T-helper 2 cell treated with Interferon-gamma antibody and Interleukin-4, amounts not matched to agents 100 ng/mL and 5 ng/mL, for 36 hours (primary cell): ENCODE measurements around the gene LCE1E. TPM values are rescaled to one million over a fixed set of nuclear protein-coding genes. Genes with fewer than 3 reads are reported as not detected.

Experiments used
- intact Hi-C: fragments of 100-400 bp; cut with micrococcal nuclease; formaldehyde crosslinking; loops from one replicate; pipeline ENCODE4 v1.15.1; 2023
- total RNA-seq: library from RNA; stranded (reverse); gene quantifications from 2 replicates; pipeline ENCODE4 v1.2.3, GENCODE V29; 2022

The LCE1E gene
- total RNA-seq, 1 donor from 2014 or later, result not detected

- intact Hi-C loops, result no loop called here
These were observed 8.4 kb upstream of the LCE1E start for GRCh38 chr1:152777510-152778137.

GRCh38 chr1:152783095-152783494 is 3.0 kb upstream of the LCE1E start:
- intact Hi-C loops, result no loop called here

- intact Hi-C loops, result no loop called here
These were observed 9.6 kb downstream of the LCE1E start for GRCh38 chr1:152795686-152796085.

GRCh38 chr1:152796421-152796820 is 10.4 kb downstream of the LCE1E start, which contains the start of gene LCE1D:
LCE1D (plus strand) TSS chr1:152796721; CDS start chr1:152797795, 1,074 bp downstream.
- intact Hi-C loops, result no loop called here

GRCh38 chr1:152801333-152801732 is 15.3 kb downstream of the LCE1E start:
- intact Hi-C loops, result no loop called here

GRCh38 chr1:152806576-152806975 is 20.5 kb downstream of the LCE1E start, which contains the start of gene LCE1C:
LCE1C (minus strand) TSS chr1:152806651; CDS start chr1:152805478, 1,173 bp downstream.
- intact Hi-C loops, result no loop called here

GRCh38 chr1:152811050-152811449 is 25.0 kb downstream of the LCE1E start:
- intact Hi-C loops, result no loop called here

GRCh38 chr1:152811671-152812070 is 25.6 kb downstream of the LCE1E start, which contains the start of gene LCE1B:
LCE1B (plus strand) TSS chr1:152811971; CDS start chr1:152812447, 476 bp downstream.
- intact Hi-C loops, result no loop called here

- intact Hi-C loops, result no loop called here
These were observed 31.3 kb downstream of the LCE1E start for GRCh38 chr1:152817309-152817708.

GRCh38 chr1:152823294-152823693 is 37.2 kb downstream of the LCE1E start:
- intact Hi-C loops, result no loop called here

- intact Hi-C loops, result no loop called here
These were observed 38.9 kb downstream of the LCE1E start for GRCh38 chr1:152824964-152825363.

- intact Hi-C loops, result no loop called here
These were observed 41.1 kb downstream of the LCE1E start, which contains the start of gene LCE1A for GRCh38 chr1:152827173-152827572. LCE1A (plus strand) TSS chr1:152827473; CDS start chr1:152827473, 0 bp downstream.

GRCh38 chr1:152836870-152837269 is 50.8 kb downstream of the LCE1E start:
- intact Hi-C loops, result no loop called here

Other genes with a start within 250 kb of the LCE1E start
- not detected in 2 replicates for gene LCE3E, start 219.5 kb upstream of the LCE1E start, total RNA-seq
- not detected in 2 replicates for gene LCE3D, start 205.7 kb upstream of the LCE1E start, total RNA-seq
- not detected in 2 replicates for gene LCE3C, start 186.0 kb upstream of the LCE1E start, total RNA-seq
- not detected in 2 replicates for gene LCE3B, start 172.4 kb upstream of the LCE1E start, total RNA-seq
- gene LCE3A, start 163.2 kb upstream of the LCE1E start, total RNA-seq, result not detected in 2 replicates
- gene LCE2D, start 122.9 kb upstream of the LCE1E start, total RNA-seq, result not detected in 2 replicates
- not detected in 2 replicates for gene LCE2C, start 111.0 kb upstream of the LCE1E start, total RNA-seq
- gene LCE2B, start 100.1 kb upstream of the LCE1E start, total RNA-seq, result not detected in 2 replicates
- gene LCE2A, start 87.9 kb upstream of the LCE1E start, total RNA-seq, result not detected in 2 replicates
- not detected in 2 replicates for gene LCE4A, start 78.1 kb upstream of the LCE1E start, total RNA-seq
- not detected in 2 replicates for gene KPRP, start 28.2 kb upstream of the LCE1E start, total RNA-seq
- gene LCE1F, start 11.1 kb upstream of the LCE1E start, total RNA-seq, result not detected in 2 replicates
- gene LCE1D, start 10.5 kb downstream of the LCE1E start, total RNA-seq, result not detected in 2 replicates
- not detected in 2 replicates for gene LCE1C, start 20.4 kb downstream of the LCE1E start, total RNA-seq
- gene LCE1B, start 25.7 kb downstream of the LCE1E start, total RNA-seq, result not detected in 2 replicates
- gene LCE1A, start 41.2 kb downstream of the LCE1E start, total RNA-seq, result not detected in 2 replicates
- gene LCE6A, start 56.6 kb downstream of the LCE1E start, total RNA-seq, result not detected in 2 replicates
- not detected in 2 replicates for gene LCE7A, start 73.7 kb downstream of the LCE1E start, total RNA-seq
- gene SMCP, start 92.1 kb downstream of the LCE1E start, total RNA-seq, result not detected in 2 replicates
- not detected in 2 replicates for gene IVL, start 122.3 kb downstream of the LCE1E start, total RNA-seq
- gene SPRR5, start 160.9 kb downstream of the LCE1E start, total RNA-seq, result not detected in 2 replicates
- gene SPRR4, start 184.4 kb downstream of the LCE1E start, total RNA-seq, result not detected in 2 replicates
- not detected in 2 replicates for gene SPRR1A, start 197.8 kb downstream of the LCE1E start, total RNA-seq
- gene SPRR3, start 215.5 kb downstream of the LCE1E start, total RNA-seq, result not detected in 2 replicates
- gene SPRR1B, start 244.9 kb downstream of the LCE1E start, total RNA-seq, result not detected in 2 replicates